ENCODE measurements around the gene DDX25.

The DDX25 gene

DNA sequence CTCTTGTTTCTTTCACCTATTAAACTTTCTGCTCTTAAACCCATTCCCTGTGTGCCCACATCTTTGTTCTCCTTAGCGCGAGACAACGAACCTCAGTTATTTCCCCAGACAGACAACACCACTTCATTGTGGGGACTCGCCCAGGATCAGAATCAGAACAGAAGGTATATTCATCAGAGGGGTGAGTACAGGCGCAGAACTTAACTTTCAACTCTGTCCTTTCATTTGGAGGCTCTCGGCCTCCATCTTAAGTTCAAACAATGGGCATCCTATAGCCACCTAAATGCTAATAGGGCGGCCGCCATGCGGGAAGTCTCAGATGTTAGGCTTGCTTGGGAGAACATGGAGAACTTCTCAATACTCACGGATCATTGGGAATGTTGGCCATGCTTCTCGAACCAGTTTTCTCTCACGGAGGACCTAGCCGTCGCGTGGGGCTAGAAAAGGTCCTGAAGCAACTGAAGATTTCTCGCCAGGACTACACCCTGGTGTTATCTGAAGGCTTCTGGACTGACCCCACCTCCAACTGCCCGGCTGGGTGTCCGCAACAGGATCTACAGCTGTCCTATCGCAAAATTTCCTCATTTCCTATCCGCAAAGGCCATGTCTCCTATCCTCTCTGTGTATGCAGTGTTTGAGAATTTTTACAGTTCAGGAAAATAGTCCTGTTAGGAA, 30.3 kb upstream of the DDX25 start:
- no peaks in the 10 kb centered on the region for H3K36me3 ChIP-seq
- H3K4me3 ChIP-seq (ENCODE audit: low read depth, low read length) = no peak overlapping the region
- DNase-seq = no peak
- TF ChIP-seq, protein P1, sequence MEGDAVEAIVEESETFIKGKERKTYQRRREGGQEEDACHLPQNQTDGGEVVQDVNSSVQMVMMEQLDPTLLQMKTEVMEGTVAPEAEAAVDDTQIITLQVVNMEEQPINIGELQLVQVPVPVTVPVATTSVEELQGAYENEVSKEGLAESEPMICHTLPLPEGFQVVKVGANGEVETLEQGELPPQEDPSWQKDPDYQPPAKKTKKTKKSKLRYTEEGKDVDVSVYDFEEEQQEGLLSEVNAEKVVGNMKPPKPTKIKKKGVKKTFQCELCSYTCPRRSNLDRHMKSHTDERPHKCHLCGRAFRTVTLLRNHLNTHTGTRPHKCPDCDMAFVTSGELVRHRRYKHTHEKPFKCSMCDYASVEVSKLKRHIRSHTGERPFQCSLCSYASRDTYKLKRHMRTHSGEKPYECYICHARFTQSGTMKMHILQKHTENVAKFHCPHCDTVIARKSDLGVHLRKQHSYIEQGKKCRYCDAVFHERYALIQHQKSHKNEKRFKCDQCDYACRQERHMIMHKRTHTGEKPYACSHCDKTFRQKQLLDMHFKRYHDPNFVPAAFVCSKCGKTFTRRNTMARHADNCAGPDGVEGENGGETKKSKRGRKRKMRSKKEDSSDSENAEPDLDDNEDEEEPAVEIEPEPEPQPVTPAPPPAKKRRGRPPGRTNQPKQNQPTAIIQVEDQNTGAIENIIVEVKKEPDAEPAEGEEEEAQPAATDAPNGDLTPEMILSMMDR (IDR thresholded peaks at IDR 0.05; ENCODE audit: low read depth, low read length) = no peak
- no peaks in the 10 kb centered on the region for H3K4me1 ChIP-seq
- H3K27me3 ChIP-seq = peaks cover 14% of the 10 kb centered on the region; the same call in 1 of the 2 replicates
- no peaks in the 10 kb centered on the region for H3K9me3 ChIP-seq

DNA sequence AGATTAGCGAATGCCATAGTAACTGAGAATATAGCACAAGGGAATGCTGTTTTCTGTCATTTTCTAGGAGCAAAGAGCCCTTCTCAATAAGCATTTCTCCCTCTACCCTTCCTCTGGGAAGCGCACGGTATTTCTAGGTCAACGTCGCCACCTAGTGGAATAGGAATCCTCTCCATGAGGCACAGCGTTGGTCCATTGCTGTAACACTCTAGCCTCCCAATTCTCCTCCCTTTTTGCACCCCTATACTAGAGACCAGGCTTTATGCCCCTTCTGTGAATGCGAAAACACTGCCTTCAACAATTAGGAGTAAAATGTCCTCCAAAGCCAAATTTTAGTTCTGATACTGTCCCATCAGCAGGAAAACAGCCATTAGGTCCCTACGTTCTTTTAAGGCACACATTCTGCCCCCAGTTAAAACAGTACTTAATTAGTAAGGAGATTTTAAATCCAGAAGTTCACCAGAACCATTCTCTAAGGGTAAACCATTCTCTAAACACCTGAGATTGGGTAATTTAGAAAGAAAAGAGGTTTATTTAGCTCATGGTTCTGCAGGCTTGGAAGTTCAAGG, 29.7 kb upstream of the DDX25 start:
- Histone ChIP-seq H3K4me1 (no peaks in the 10 kb centered on the region), H3K4me3 (ENCODE audit: low read depth, low read length) (no peak overlapping the region), H3K27me3 (peaks cover 14% of the 10 kb centered on the region), H3K36me3 (no peaks in the 10 kb centered on the region), H3K9me3 (no peaks in the 10 kb centered on the region)
- peak; percentile 74 for DNase-seq
- TF ChIP-seq, protein P1 (IDR thresholded peaks at IDR 0.05; ENCODE audit: low read depth, low read length) = peak; percentile 92

DNA sequence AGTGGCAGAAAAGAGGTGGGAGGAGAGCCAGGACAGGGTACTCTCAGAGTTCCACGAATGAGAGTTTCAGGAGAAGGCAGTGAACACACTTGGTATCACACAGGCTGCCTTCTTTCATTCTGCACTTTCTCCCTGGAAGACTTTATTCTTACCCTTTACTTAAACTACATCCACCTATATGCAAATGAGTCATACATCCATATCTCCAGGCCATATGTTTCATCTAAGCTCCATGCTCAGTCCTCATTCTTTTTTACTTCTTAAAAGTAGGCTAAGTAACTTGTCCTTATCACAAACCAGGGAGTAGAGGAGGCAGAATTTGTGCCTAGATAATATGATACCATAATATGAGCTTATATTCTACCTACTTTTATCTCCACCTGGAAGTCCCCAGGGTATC, 23.0 kb upstream of the DDX25 start:
- H3K4me3 ChIP-seq (ENCODE audit: low read depth, low read length) = no peak overlapping the region
- no peaks in the 10 kb centered on the region for H3K9me3 ChIP-seq
- H3K27me3 ChIP-seq = no peaks in the 10 kb centered on the region; the same call in 1 of the 2 replicates
- H3K4me1 ChIP-seq = no peaks in the 10 kb centered on the region; the same call in 1 of the 2 replicates
- DNase-seq = no peak
- H3K36me3 ChIP-seq = no peaks in the 10 kb centered on the region
- TF ChIP-seq, protein P1 (IDR thresholded peaks at IDR 0.05; ENCODE audit: low read depth, low read length) = no peak

DNA sequence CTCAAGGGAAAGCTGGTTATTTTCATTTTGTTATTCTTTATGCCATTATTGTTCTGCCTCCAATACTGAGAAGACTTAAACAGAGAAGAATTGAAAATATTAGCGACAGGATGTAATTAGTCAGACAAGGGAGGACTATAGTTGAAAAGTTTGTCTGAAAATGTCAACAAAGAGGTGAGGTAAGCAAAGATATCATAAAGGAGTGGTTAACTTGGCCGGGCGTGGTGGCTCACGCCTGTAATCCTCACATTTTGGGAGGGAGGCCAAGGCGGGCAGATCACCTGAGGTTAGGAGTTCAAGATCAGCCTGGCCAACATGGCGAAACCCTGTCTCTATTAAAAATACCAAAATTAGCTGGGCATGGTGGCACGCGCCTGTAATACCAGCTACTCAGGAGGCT, 20.9 kb upstream of the DDX25 start:
- no peaks in the 10 kb centered on the region; the same call in 1 of the 2 replicates for H3K27me3 ChIP-seq
- 0 out of 2 replicates have a peak, but pooled peaks cover 5% of the 10 kb centered on the region for H3K9me3 ChIP-seq
- no peak for DNase-seq
- TF ChIP-seq, protein P1 (IDR thresholded peaks at IDR 0.05; ENCODE audit: low read depth, low read length) = no peak
- H3K4me3 ChIP-seq (ENCODE audit: low read depth, low read length) = no peak overlapping the region
- H3K36me3 ChIP-seq = no peaks in the 10 kb centered on the region
- no peaks in the 10 kb centered on the region; the same call in 1 of the 2 replicates for H3K4me1 ChIP-seq

DNA sequence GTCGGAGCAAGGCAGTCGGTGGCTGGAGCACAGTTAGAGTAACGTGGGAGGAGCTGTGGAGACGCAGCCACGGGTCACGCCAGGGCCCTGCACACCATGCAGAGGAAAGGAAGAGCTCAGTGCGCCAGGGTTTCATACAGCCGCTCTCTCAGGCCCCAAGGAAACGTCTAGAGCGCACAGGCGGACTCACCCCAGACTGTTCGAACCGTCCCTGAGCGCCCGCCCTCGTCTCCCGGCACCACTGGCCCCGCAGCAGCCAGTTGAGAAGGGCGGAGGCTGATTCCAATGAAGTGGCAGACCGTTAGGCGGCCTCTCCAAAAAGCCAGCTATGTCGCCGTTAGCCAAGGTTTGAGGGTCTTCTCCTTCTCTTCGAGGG, 17.3 kb upstream of the DDX25 start:
- TF ChIP-seq, protein P1 (IDR thresholded peaks at IDR 0.05; ENCODE audit: low read depth, low read length) = no peak
- Histone ChIP-seq H3K4me3 (ENCODE audit: low read depth, low read length) (peak overlapping the region; percentile 80), H3K9me3 (0 out of 2 replicates have a peak, but pooled peaks cover 5% of the 10 kb centered on the region), H3K27me3 (no peaks in the 10 kb centered on the region), H3K4me1 (no peaks in the 10 kb centered on the region), H3K36me3 (no peaks in the 10 kb centered on the region)
- no peak for DNase-seq
